GM21360 (cell line): ENCODE data around the gene RNF10.
A peak's percentile ranks its signal among the peaks of the same experiment; 100 is the strongest.
"Not testable (repeated sequence)": the region's sequence is repeated elsewhere in the genome, so short reads cannot be mapped to it uniquely, and the experiment has no call there.

Experiments
- ATAC-seq: cut with Tn5 transposase; IDR thresholded peaks from one replicate; pipeline ENCODE4 v1.9.1; 2021; ENCODE audit warnings: mild to moderate bottlenecking, moderate library complexity; ENCODE audit not compliant: unreplicated experiment

Gene RNF10

DNA sequence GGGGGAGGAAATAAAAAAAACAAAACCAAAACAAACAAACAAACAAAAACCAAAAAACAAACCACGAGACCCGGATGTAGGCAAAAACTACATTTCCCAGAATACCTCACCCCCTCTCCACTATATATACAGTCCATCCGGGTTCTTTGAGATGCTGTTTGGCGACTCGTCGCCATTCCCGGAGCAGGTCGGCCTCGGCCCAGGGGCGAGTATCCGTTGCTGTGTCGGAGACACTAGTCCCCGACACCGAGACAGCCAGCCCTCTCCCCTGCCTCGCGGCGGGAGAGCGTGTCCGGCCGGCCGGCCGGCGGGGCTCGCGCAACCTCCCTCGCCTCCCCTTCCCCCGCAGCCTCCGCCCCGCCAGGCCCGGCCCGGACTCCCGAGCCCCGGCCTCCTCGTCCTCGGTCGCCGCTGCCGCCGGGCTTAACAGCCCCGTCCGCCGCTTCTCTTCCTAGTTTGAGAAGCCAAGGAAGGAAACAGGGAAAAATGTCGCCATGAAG lies at the start of gene RNF10:
TSS of gene RNF10 (plus strand) at position 154 of the 500 bp plus-strand sequence. CDS start 456 bp downstream, outside the sequence.
- peak; percentile 51 for ATAC-seq

DNA sequence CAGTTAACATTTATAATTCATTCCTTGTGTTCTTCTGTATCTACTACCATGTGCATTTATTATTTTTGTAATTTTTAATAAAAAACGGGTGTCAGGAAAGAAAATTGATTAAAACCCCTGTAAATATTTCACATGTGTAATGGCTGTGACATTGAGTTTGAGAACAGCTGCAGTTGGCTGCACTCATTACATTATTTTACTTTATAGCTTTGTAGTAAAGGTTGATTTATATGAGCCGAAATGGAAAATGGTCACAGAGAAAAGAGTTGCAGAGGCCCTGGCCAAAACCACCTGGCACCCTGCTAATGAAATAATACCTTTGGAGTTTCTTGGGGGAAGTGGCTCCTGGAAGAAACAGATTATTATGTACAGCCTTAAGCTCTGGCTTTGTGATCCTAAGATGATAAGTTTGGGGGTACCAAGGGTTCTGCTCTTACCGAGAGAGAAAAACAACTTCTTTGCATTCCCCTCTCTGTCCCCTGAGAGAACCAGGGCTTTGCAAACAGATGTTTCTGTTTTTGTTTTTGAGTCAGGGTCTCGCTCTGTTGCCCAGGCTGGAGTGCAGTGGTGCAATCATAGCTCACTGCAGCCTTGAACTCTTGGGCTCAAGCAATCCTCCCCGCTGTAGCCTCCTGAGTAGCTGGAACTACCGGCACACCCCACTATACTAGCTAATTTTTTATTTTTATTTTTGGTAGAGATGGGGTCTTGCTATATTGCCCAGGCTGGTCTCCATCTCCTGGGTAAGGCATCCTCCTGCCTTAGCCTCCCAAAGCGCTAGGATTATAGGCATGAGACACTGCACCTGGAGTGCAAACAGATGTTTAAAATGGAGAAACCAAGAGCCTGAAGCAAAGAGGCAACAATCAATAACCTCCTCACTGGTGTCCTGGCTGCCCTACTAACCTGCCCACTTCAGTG lies 47.9 kb upstream of the RNF10 start:
- no peak for ATAC-seq

- not testable (repeated sequence) for ATAC-seq
Observed at GRCh38 chr12:120487552-120487951, 46.6 kb upstream of the RNF10 start.

DNA sequence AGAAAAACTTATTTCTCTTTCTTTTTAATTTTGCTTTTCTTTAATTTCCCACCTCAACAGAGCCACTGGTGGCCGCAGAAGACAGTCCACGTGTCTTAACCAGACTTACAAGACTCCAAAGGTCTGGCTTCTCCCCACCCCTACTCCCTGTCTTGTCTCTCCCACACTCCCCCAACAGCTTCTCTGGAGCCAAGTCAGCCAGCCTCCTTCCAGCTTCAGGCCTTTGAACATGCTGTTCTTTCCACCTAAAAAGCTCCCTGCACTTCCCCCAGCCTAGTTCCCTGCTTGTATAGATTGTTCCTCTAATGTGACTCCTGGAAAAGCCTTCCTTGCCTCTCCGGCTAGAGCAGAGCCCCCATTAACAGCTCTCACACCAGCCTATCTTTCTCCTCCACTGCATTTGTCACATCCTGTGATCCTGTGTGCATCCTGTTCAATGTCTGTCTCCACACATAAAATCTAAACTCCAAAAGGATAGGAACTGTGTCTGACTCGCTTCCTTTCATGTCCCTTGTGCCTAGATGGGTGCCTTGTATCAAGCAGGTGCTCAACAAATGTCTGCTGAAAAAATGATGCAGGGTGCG lies 46.0 kb upstream of the RNF10 start:
- ATAC-seq: no peak

DNA sequence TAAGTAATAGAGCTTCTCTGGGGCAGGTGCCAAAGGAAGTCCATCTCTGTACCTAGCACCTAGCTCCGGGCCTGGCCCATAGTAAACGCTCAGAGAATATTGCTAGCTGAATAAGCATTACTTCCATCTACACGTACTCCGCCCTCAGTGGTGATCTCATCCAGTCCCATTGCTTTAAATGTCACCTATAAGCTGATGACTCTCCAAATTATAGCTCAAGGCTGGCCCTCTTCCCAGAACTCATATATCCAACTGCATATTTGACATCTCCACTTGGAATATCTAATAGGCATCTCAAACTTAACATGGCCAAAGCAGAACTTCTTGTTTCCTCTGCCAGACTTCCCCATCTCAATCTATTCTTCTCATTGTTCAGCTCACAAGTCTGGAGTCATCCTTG lies 45.1 kb upstream of the RNF10 start:
- ATAC-seq: no peak

DNA sequence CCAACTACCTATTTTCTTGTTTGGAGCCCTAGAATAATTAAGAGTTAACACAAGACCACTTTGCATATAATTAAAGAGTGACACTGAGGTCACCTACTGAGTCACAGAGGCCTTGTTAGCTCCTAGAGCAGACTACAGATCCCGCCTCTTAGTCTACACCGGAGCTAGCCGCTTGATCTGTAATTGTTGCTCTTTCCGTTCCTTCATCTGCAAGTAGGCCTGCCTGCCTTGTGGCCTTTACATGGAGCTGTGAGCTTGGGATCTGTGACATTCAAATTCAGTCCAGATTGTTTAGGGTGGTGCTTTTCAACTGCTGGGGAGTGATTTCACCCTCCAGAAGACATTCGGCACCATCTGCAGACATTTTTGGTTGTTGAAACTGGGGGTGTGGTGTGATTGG lies 43.8 kb upstream of the RNF10 start:
- ATAC-seq: no peak

GRCh38 chr12:120490833-120491512 lies 43.2 kb upstream of the RNF10 start:
- no peak for ATAC-seq

DNA sequence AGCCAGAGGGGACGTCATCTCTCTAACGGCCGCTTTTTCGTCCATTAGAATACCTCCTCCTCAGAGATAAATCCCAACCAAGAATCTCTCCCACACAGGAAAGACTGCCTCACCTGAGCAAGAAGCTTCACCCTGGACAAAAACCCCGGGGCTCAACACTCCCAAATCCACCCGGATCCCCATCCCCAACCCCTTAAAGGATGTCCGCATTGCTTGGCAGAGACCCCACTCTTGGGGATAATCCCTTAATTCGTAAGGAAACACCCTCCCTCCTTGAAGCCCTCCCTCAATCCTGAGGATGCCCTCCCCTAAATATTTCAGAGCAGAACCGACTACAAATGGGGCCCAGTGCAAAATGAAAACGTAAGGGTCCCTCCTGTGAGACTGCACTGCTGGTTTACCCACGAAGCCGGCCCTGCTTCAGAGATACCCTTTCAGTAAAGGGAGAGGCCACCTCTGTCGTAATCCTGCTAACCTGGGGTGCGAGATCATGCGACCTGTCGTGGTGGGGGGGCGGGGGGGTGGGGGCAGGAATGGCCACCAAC lies 38.9 kb upstream of the RNF10 start:
- no peak for ATAC-seq

- ATAC-seq: peak; percentile 89
Observed at GRCh38 chr12:120495731-120496412, 38.3 kb upstream of the RNF10 start, which contains the start of gene DYNLL1. Gene DYNLL1 (plus strand): TSS chr12:120496113. CDS start chr12:120496422, 309 bp downstream.

GRCh38 chr12:120496413-120497340 lies 37.5 kb upstream of the RNF10 start:
- no peak for ATAC-seq

- ATAC-seq: no peak
Observed at GRCh38 chr12:120497524-120498150, 36.5 kb upstream of the RNF10 start.

DNA sequence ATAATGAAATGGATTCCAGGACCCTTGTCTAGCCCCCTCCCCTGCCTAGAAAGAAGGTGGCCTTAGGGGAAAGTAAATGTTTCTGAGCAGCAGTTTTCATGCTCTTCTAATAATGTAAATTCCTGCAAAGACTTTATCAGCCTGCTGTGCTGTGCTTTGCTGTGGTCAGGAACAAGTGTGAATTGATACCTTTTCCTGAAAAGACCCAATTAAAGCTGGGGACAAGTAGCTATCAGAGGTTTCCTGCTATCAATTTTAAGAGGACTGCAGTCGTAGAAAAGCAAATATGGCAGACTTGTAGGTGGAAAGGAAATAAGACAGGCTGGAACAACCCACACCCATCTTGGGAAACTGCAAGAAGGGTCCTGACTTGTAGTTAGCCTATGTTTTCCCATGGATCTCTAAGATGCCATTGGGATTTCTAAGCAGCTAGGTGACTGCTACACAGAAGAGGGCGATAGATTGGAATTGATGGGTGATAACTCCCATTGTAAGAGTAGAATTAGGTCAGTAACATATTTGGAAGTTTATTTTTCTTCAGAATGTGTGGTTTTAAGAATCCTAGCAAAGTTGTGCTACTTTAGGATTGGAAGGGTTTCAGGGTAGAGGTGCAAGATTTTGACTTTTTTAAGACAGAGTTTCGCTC lies 35.2 kb upstream of the RNF10 start:
- ATAC-seq: no peak

- no peak for ATAC-seq
Observed at GRCh38 chr12:120500581-120500980, 33.6 kb upstream of the RNF10 start.

DNA sequence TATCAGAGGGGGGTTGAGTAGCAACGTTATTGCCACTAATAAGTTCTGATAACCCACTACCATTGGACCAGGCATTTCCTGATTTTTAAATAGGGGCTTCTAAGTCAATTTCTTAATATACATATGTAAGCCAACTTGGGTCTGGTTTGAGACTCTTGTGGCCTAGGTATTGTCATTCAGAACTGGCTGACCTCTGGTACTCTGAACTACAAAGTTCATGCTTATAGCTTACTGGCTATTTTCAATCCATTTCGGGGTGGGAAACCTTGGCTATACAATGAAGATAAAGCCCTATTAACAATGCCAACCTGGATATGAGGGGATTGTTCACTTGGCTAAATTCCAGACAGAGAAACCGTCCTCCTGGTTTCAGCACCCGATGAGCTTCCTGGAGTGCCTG lies 29.6 kb upstream of the RNF10 start:
- no peak for ATAC-seq

DNA sequence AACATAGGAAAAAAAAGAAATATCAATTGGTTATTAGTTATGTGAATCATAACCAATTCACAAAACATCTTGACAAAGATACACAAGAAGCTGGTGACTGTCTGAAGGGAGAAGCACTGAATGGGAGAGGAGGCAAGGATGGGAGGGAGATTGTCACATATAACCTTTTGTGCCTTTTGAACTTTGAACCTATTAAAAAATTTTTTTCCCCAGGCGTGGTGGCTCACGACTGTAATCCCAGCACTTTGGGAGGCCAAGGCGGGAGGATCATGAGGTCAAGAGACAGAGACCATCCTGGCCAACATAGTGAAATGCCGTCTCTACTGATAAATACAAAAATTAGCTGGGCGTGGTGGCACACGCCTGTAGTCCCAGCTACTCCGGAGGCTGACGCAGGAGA lies 25.6 kb upstream of the RNF10 start:
- ATAC-seq: no peak

DNA sequence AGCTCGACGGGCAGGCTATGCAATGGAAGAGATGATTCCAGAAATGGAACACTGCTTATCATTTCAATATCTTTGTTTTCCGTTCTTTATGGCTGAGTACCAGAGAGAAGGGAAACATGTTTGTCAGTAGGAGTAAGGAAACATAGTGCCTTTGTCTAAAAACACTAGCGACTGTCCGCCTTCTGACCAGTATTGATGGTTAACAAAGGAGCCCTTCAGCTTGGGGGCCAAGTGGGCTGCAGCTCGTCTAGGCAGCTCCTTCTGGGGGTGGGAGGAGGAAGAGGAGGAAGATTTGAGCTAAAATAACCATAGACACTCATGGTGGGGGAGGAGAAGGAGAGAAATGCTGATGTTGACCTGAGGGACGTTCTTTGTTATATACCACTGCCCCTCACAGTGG lies 20.2 kb upstream of the RNF10 start:
- no peak for ATAC-seq

DNA sequence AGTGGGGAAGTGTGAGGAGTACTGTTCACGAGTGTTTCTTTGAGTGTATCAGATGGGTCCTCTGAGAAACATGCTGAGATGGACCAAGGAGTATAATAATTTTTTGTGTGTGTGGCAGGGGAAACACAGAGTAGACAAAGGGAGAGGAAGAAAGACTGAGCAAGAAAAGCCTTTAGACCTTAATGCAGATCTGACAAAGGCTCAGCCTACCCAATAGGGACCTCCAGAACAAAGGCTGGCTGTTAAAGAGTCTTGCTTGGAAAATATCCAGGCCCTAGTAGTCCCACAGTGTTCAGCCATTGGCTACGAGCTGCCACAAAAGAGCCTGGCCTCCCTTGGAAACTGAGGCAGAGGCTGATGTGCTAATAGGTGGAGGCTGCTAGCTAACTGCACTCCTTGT lies 18.7 kb upstream of the RNF10 start:
- no peak for ATAC-seq

DNA sequence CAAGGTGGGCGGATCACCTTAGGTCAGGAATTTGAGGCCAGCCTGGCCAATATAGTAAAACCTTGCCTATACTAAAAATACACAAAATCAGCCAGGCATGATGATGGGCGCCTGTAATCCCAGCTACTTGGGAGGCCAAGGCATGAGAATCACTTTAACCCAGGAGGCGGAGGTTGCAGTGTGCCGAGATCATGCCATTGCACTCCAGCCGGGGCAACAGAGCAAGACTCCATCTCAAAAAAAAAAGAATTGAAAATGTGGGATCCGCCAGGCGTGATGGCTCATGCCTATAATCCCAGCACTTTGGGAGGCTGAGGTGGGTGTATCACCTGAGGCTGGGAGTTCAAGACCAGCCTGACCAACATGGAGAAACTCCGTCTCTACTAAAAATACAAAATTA lies 14.8 kb upstream of the RNF10 start:
- not testable (repeated sequence) for ATAC-seq

DNA sequence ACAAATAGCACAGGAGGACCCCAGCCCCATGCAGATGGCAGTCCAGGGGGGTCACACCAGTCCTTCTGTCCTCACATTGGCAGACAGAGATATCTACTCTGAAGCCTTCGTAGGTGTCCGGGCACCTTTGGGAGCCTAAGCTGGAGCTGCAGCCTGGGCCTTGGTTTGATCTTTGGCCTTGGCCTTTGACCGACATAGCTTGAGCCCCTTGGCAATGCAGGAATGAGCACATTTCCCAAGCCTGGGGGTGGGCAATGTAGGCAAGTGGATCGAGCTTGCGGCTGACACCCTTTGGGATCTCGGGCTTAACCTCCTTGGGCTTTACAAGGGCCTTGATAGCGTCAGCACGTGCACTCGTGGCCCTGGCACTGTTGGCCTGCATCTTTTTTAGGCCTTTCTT lies 11.6 kb upstream of the RNF10 start:
- ATAC-seq: no peak
